ENCODE results near the gene TRAF5. TPM values are rescaled to one million over a fixed set of nuclear protein-coding genes. Genes with fewer than 3 reads are reported as not detected.
A peak's percentile ranks its signal among the peaks of the same experiment; 100 is the strongest.

Gene TRAF5
- total and polyA plus RNA-seq, 2 of the 4 experiments (the other 2 are of a cell fraction), result 10.0 to 14.7 TPM

DNA sequence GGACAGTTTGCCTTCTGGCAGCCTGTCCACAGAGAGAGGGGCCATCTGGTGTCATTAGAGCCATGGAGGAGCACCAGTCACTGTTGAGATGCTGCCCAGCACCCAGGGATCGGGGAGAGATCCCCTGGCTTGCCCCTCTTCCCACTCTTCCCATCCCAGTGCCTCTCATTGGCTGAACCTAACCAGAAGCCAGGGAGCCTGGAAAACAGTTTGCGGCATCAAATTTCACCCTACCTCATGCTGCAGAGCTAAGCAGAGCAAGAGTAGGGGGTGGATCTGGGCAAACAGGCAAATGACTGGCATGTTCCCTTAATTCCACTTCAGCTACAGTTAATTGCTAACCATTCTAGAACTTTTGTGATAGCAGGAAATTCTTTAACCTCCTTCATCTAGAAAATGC, 19.1 kb downstream of the TRAF5 start:
- H3K4me1 ChIP-seq (ENCODE audit: control insufficient read depth, insufficient read depth, low read length), result peaks cover 5% of the 10 kb centered on the region; the same call in 1 of the 2 replicates
- ATAC-seq (ENCODE audit: low read depth), result peak; percentile 83
- dilution Hi-C loops (cut with HindIII; ENCODE audit: low sequenced_read_pairs, unreplicated experiment) (no loop called here), in situ Hi-C loops (cut with MboI; ENCODE audit: low sequenced_read_pairs) (no loop called here), intact Hi-C loops (cut with micrococcal nuclease) (no loop called here)
- no peak overlapping the region for H2BK5ac ChIP-seq (ENCODE audit: low read depth, low read length, poor library complexity, severe bottlenecking)
- WGBS, 2 experiments (ENCODE audit: extremely low coverage in 2 of 2, insufficient read length in 1 of 2), result 60% methylated on average over 1 of the region's 2 CpGs; no CpG with 5 or more reads in 1 of the 2 experiments
- H2BK20ac ChIP-seq (ENCODE audit: low read depth, low read length), result no peak overlapping the region
- no TSS peak for BruUV-seq (replicated peaks)
- H3K36me3 ChIP-seq (ENCODE audit: control insufficient read depth, insufficient read depth, low read length), result no peaks in the 10 kb centered on the region
- TF ChIP-seq RCOR1 (IDR thresholded peaks at IDR 0.05; ENCODE audit: insufficient replicate concordance, low read length) (no peak), RFX5 (IDR thresholded peaks at IDR 0.05; ENCODE audit: low read depth, low read length) (no peak), CHD1 (IDR thresholded peaks at IDR 0.05; ENCODE audit: low read depth, low read length) (no peak), CEBPB (IDR thresholded peaks at IDR 0.05; ENCODE audit: low read depth, low read length) (no peak), NFE2L2 (IDR thresholded peaks at IDR 0.05; ENCODE audit: low read depth, low read length) (no peak)
- TF ChIP-seq, protein P1, sequence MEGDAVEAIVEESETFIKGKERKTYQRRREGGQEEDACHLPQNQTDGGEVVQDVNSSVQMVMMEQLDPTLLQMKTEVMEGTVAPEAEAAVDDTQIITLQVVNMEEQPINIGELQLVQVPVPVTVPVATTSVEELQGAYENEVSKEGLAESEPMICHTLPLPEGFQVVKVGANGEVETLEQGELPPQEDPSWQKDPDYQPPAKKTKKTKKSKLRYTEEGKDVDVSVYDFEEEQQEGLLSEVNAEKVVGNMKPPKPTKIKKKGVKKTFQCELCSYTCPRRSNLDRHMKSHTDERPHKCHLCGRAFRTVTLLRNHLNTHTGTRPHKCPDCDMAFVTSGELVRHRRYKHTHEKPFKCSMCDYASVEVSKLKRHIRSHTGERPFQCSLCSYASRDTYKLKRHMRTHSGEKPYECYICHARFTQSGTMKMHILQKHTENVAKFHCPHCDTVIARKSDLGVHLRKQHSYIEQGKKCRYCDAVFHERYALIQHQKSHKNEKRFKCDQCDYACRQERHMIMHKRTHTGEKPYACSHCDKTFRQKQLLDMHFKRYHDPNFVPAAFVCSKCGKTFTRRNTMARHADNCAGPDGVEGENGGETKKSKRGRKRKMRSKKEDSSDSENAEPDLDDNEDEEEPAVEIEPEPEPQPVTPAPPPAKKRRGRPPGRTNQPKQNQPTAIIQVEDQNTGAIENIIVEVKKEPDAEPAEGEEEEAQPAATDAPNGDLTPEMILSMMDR (conservative IDR thresholded peaks at IDR 0.05; ENCODE audit: low read depth, low read length), result no peak
- no peak overlapping the region for H2BK15ac ChIP-seq (ENCODE audit: low read depth, low read length)
- no peak overlapping the region for H2AK9ac ChIP-seq (replicated peaks; ENCODE audit: low read depth, low read length, poor library complexity)
- ChIA-PET POLR2A (ENCODE audit: unreplicated experiment) (no interaction called here), CTCF (no interaction called here)
- peaks cover 46% of the 10 kb centered on the region for H4K20me1 ChIP-seq (ENCODE audit: insufficient read depth, low read length)
- peaks cover 40 to 62% of the 10 kb centered on the region in 2 experiments for H3K79me1 ChIP-seq (ENCODE audit: low read depth in 1 of 2, low read length in 2 of 2)
- no peak overlapping the region for H3K9ac ChIP-seq (ENCODE audit: low read depth, low read length)
- H3K9me1 ChIP-seq (ENCODE audit: insufficient read depth, low read length), result peaks cover 11% of the 10 kb centered on the region; the same call in 1 of the 2 replicates
- no peaks in the 10 kb centered on the region for H3K27me3 ChIP-seq (ENCODE audit: control insufficient read depth, insufficient read depth, low read length)
- no peak overlapping the region for H4K5ac ChIP-seq (ENCODE audit: low read depth, low read length)
- no peak overlapping the region for H2BK120ac ChIP-seq (ENCODE audit: low read depth, low read length)
- H3K14ac ChIP-seq (replicated peaks; ENCODE audit: low read depth, low read length), result no peak overlapping the region
- peak overlapping the region; percentile 56 for H2AFZ ChIP-seq (replicated peaks; ENCODE audit: low read length, poor library complexity)
- H2AK5ac ChIP-seq (ENCODE audit: low read depth, low read length), result no peak overlapping the region
- no peaks in the 10 kb centered on the region for H3K9me3 ChIP-seq (ENCODE audit: control insufficient read depth, insufficient read depth, low read length)
- no peak overlapping the region for H3K4me3 ChIP-seq (ENCODE audit: insufficient read depth, low read depth, low read length)
- no peak overlapping the region for H4K91ac ChIP-seq (ENCODE audit: insufficient read depth, low read depth, low read length)
- H3K56ac ChIP-seq (ENCODE audit: extremely low read depth, insufficient read depth, low read length), result no peak overlapping the region
- no peak overlapping the region for H3K18ac ChIP-seq (ENCODE audit: low read depth, low read length)
- no peak overlapping the region for H3K23ac ChIP-seq (ENCODE audit: low read depth, low read length)
- no peak overlapping the region for H3K27ac ChIP-seq (ENCODE audit: insufficient read depth, low read length)
- H3K4ac ChIP-seq (ENCODE audit: low read depth, low read length), result no peak overlapping the region
- no peak overlapping the region for H4K8ac ChIP-seq (ENCODE audit: low read depth in 2 of 2, low read length in 2 of 2)
- H3K4me2 ChIP-seq (ENCODE audit: low read depth, low read length), result no peak overlapping the region
- DNase-seq, result peak; percentile 53
